Measurements from ENCODE around the gene PIK3R2.
A peak's percentile ranks its signal among the peaks of the same experiment; 100 is the strongest.

PIK3R2 gene

DNA sequence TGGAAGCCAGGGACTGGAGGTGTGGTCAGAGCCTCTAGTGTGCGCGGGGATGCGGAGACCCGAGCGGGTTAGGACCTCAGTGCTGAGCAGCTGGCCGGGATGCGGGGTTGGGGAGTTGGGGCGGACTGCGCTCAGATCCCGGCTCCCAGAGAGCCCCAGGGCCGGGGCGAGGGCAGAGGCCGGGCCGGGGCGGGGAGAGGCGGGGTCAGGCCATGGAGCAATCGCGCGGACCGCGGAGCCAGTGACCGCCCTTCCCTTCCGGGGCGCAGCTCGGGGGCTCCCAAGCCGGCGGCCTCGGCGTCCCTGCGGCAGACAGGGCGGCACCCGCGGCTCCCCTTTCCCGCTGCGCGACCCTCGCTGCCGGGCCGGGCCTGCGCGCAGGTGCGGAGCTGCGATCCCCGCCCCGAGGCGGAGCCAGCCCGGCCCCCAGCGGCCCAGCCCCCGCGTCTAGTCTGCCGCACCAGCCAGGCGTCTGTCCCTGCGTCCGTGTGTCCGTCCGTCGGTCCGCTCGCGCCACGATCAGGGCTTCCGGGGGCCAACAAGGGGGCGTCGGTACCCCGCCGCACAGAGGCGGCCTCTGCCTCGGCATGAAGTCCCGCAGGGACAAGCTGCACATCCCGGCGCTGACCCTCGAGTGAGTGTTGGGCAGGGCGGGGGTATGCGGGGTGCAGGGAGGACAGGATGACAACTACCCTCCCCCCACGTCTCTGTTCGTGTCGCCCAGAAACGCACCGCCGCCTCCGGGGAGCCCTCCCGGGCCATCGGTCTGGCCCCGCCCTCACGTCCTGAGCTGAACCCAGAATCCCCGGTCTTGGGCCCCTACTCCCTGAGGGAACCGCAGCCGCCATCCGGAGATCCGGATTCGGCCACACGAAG lies 43.0 kb upstream of the PIK3R2 start:
- H3K9me3 ChIP-seq, result no peaks in the 10 kb centered on the region
- no peaks in the 10 kb centered on the region for H3K4me1 ChIP-seq
- TF ChIP-seq, protein P1, sequence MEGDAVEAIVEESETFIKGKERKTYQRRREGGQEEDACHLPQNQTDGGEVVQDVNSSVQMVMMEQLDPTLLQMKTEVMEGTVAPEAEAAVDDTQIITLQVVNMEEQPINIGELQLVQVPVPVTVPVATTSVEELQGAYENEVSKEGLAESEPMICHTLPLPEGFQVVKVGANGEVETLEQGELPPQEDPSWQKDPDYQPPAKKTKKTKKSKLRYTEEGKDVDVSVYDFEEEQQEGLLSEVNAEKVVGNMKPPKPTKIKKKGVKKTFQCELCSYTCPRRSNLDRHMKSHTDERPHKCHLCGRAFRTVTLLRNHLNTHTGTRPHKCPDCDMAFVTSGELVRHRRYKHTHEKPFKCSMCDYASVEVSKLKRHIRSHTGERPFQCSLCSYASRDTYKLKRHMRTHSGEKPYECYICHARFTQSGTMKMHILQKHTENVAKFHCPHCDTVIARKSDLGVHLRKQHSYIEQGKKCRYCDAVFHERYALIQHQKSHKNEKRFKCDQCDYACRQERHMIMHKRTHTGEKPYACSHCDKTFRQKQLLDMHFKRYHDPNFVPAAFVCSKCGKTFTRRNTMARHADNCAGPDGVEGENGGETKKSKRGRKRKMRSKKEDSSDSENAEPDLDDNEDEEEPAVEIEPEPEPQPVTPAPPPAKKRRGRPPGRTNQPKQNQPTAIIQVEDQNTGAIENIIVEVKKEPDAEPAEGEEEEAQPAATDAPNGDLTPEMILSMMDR (IDR thresholded peaks at IDR 0.05; ENCODE audit: low read depth, low read length), result no peak
- H3K27me3 ChIP-seq, result peaks cover 9% of the 10 kb centered on the region; the same call in 1 of the 2 replicates
- no peaks in the 10 kb centered on the region for H3K36me3 ChIP-seq
- DNase-seq, result peak; percentile 49
- H3K4me3 ChIP-seq (ENCODE audit: low read depth, low read length), result peak overlapping the region; percentile 64

DNA sequence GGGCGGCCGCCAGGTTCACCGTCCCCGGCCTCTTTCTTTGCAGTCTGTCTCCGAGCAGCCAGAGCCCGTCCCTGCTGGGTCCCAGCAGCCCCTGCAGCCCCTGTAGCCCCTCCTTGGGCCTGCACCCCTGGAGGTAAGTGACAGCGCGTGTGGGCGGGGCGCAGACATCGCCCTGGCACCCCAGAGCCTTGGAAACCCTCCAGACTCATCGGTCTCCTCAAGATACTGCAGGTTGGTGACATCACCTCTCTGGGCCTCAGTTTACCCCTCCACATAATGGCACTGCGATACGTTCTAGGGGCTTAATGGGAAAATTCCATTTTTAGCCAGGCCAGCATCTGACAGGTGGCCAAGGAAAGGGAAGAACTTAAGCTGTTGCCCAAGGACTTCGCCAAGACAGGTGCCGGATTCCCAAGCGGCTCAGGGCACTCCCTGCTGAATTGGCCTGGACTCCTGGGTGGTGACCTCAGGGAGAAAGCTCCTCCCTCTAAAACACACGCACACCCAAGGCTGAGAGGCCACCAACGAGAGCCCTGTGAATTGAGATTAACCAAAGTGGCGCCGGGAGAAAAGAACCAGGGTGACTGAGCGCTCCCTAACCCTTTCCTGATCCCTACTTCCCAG lies 42.2 kb upstream of the PIK3R2 start:
- TF ChIP-seq, protein P1 (IDR thresholded peaks at IDR 0.05; ENCODE audit: low read depth, low read length), result no peak
- Histone ChIP-seq H3K27me3 (peaks cover 9% of the 10 kb centered on the region; the same call in 1 of the 2 replicates), H3K9me3 (no peaks in the 10 kb centered on the region), H3K36me3 (no peaks in the 10 kb centered on the region), H3K4me3 (ENCODE audit: low read depth, low read length) (peak overlapping the region; percentile 64), H3K4me1 (no peaks in the 10 kb centered on the region)
- DNase-seq, result no peak

DNA sequence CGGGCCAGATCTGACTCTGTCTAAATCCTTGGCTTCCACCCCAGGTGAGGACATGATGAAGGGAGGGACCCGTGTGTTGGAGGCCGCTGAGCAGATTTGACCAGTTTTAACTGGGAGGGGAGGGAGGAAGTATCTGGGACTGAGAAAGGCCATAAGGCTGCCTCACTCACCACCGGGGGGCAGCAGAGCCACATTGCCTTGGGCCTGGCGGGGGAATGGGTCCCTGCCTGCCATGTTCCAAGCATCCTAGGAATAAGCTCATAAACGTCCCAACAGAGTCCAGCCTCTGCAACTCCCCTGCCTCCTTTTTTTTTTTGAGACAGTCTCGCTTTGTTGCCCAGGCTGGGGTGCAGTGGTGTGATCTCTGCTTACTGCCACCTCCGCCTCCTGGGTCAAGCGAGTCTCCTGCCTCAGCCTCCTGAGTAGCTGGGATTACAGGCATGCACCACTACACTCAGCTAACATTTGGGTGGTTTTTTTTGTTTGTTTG lies 39.9 kb upstream of the PIK3R2 start:
- H3K4me3 ChIP-seq (ENCODE audit: low read depth, low read length), result no peak overlapping the region
- TF ChIP-seq, protein P1 (IDR thresholded peaks at IDR 0.05; ENCODE audit: low read depth, low read length), result peak; percentile 97
- peaks cover 9% of the 10 kb centered on the region; the same call in 1 of the 2 replicates for H3K27me3 ChIP-seq
- H3K36me3 ChIP-seq, result no peaks in the 10 kb centered on the region
- H3K9me3 ChIP-seq, result no peaks in the 10 kb centered on the region
- peaks cover 4% of the 10 kb centered on the region; the same call in 1 of the 2 replicates for H3K4me1 ChIP-seq
- DNase-seq, result peak; percentile 92

DNA sequence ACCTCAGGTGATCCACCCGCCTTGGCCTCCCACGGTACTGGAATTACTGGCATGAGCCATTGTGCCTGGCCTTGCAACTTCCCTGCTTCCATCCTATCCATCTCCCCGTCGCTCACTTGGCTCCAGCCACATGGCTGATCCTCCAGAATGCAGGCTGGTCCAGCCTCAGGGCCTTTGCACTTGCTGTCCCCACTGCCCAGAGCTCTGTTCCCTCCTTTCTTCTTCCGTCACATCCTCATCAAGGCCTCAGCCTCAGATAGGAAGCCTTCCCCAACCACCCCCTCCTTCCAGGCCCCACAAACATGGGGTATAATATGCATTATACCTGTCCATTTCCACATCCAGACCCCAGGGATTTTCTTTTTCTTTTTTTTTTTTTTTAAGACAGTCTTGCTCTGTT lies 39.1 kb upstream of the PIK3R2 start:
- no peak for DNase-seq
- peaks cover 9% of the 10 kb centered on the region; the same call in 1 of the 2 replicates for H3K27me3 ChIP-seq
- no peaks in the 10 kb centered on the region for H3K36me3 ChIP-seq
- no peaks in the 10 kb centered on the region for H3K9me3 ChIP-seq
- peaks cover 4% of the 10 kb centered on the region; the same call in 1 of the 2 replicates for H3K4me1 ChIP-seq
- TF ChIP-seq, protein P1 (IDR thresholded peaks at IDR 0.05; ENCODE audit: low read depth, low read length), result no peak
- H3K4me3 ChIP-seq (ENCODE audit: low read depth, low read length), result no peak overlapping the region

DNA sequence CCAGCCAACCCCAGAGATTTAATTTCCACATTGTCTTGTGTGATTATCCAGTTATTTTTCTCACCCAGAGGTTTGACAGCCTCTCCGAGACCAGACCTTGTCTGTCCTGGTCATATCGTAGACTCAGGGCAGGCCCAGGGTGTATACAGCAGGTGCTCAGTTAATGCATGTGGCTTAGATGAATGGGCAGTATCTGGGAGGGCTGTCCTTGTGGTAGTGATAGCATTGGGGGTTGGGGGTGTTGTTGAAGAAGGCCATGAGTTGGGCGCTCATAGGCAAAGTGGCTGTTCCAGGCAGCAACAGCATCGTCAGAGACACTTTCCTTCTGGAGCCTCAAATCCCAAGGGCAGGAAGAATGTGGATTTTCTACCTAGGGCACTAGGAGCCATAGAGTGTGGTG lies 38.5 kb upstream of the PIK3R2 start:
- H3K27me3 ChIP-seq, result peaks cover 9% of the 10 kb centered on the region; the same call in 1 of the 2 replicates
- H3K4me3 ChIP-seq (ENCODE audit: low read depth, low read length), result no peak overlapping the region
- no peaks in the 10 kb centered on the region for H3K9me3 ChIP-seq
- TF ChIP-seq, protein P1 (IDR thresholded peaks at IDR 0.05; ENCODE audit: low read depth, low read length), result no peak
- H3K36me3 ChIP-seq, result no peaks in the 10 kb centered on the region
- DNase-seq, result no peak
- peaks cover 4% of the 10 kb centered on the region; the same call in 1 of the 2 replicates for H3K4me1 ChIP-seq

Data from BE2C (cell line).